NCI-H69 (cell line): ENCODE results near the gene SST.
A peak's percentile ranks its signal among the peaks of the same experiment; 100 is the strongest.
"Not testable (repeated sequence)": the region's sequence is repeated elsewhere in the genome, so short reads cannot be mapped to it uniquely, and the experiment has no call there.

Experiments
- DNase-seq: peaks from one replicate; lab custom pipeline; 2025; lab: John Stamatoyannopoulos, UW

The SST gene

GRCh38 chr3:187684444-187684843 is 14.2 kb upstream of the SST start:
- no peak for DNase-seq

DNA sequence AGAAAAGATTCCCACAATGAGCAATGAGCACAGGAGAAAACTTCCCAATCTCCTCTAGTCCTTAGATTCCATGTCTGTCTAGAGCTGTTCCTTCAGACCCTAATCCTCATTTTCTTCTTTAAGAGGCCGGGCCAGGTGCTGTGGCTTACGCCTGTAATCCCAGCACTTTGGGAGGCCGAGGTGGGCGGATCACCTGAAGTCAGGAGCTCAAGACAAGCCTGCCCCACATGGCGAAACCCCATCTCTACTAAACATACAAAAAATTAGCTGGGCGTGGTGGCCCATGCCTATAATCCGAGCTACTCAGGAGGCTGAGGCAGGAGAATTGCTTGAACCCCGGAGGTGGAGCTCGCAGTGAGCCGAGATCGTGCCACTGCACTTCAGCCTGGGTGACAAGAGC is 11.6 kb upstream of the SST start:
- not testable (repeated sequence) for DNase-seq

DNA sequence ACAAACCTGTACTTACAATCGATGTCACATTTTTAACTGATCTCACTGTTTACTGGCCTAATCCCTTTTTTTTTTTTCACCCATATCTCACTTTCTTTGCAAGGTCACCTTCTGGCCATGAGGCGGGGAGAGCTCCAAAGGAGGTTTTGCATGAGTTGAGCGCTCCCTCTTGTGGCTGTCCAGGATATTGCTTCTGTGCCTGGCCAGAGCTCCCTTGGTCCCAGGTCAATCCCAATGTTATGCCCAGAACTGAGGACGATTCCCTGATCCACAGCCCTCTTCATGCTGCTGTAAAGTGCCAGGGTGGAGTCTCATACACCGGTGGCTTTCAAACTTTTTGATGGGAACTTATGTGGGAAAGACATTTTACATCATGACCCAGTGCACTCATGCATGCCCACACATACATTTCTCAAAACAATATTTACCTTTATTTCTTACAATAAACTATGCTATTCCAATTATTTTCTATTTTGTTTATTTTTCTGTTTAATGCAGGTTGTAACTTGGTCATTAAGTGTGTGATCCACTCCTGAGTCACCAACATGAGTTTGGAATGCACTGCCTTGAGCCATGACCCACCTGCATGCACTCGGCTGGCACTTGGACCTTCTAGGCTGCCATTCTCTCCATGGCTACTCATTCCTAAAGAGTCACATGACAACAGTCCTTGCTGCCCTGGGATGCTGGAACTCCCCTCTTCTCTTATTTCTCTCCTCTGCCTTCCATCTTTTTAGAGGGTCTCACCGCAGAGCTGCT is 9.6 kb upstream of the SST start:
- peak; percentile 59 for DNase-seq

- DNase-seq = peak; percentile 33
Observed at GRCh38 chr3:187678726-187679268, 8.6 kb upstream of the SST start.

- no peak for DNase-seq
Observed at GRCh38 chr3:187677604-187678003, 7.4 kb upstream of the SST start.

DNA sequence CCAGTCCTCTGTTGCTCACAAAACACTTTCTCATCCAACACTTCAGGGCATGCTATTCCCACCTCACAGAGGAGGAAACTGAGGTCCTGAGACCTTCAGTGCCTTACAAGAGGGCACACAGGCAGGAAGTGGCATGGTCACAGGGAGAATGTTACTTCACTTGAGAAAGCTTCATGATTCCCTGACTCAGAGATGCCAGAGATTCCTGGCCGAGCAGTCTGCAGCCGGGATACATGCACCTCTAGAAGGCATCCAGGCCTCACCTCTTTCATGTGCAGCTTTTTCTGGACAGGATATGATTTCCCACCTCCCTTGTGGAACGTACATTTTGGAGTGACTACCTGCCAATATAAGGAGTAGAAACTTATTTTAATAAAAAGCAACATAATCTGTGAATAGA is 2.8 kb upstream of the SST start:
- DNase-seq = no peak

GRCh38 chr3:187667526-187667925 is 2.7 kb downstream of the SST start:
- DNase-seq = peak; percentile 64

- no peak for DNase-seq
Observed at GRCh38 chr3:187665764-187666402, 4.3 kb downstream of the SST start.

GRCh38 chr3:187665010-187665409 is 5.2 kb downstream of the SST start:
- no peak for DNase-seq

GRCh38 chr3:187662848-187663409 is 7.3 kb downstream of the SST start:
- no peak for DNase-seq

GRCh38 chr3:187661267-187661666 is 8.9 kb downstream of the SST start:
- no peak for DNase-seq

DNA sequence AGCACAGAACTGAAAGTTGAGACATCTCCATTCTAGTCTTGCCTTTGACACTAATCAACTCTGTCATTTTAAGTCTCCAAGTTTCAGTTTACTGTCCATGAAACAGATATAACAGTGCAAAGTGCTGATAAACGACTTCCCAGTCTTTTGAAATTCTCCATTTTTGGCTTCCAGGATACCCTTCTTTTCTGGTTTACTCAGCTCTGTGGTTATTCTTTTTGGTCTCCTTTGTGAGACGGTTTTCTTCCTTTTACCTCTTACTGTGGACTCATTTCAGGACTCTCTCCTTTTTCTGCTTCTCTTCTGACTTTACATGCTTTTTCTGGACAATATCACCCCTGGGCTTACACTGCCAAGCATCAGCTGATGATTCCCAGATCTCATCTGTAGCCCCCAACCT is 18.9 kb downstream of the SST start:
- DNase-seq = no peak

- DNase-seq = no peak
Observed at GRCh38 chr3:187648177-187648576, 22.0 kb downstream of the SST start.

DNA sequence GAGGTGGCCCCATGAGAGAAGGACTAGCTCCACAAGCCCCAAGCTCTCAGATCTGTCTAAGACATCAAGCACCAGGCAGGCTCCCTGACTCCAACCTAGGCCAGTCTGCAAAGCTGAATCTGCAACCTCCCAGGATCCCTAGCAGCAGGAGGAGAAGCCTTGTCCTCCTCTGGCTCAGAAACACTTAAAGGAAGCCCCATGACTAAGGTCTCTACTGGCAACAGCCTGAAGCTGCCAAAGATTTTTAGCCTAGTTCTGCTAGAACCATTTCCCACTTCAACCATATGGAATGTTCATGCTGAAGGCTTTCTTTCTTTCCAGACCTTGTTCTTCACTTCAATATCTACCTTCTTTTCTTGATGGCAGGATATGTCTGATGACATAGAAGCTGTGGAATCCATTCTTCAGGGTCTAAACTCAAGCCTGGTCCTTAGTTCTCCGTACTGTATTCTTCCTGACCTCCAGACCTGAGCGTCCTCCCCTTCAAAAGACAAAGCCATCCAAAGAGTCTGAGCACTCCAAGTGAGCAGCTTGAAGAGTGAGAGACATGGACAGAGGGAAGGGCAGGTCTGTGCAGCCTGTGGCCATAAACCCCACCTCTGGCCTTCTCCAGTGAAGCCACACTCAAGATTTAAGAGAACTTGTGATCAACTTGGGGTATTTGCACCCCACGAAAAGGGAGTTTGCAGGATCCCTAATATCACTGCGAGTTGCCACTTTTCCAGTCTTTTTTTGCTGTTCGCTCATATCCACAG is 23.1 kb downstream of the SST start:
- no peak for DNase-seq

- not testable (repeated sequence) for DNase-seq
Observed at GRCh38 chr3:187645379-187645778, 24.8 kb downstream of the SST start.

- no peak for DNase-seq
Observed at GRCh38 chr3:187642861-187643260, 27.3 kb downstream of the SST start.

DNA sequence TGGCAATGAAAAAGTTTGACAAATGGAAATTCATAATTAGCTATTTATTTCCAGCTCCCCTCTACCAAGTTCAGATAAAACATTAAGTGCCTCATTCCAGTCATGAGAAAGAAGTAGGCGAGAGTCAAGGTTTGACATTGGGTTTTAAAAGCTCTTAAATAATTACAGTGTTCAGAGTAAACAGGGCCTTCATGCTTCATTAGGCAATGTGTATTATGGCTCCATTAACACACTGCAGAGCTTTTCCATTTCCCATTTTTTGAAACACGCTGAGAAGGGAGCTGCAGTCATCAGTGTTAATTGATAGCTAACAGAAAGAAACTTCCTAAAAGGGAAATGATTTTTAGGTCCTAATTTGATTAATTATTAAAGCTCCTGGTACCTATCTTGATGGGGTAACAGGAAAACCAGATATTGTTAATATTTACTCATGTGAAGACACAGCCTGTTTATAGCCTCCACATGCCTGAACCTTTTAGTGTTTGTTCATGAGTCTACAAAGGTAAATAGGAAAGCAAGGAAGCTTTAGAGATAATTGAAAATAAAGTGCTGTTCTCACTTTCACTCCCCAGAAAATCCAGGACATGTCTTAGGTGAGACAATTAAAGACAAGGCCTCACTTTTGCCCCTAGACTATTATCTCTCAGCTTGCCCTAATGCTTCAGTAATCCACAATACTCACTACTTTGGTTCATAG is 28.7 kb downstream of the SST start:
- peak; percentile 12 for DNase-seq

DNA sequence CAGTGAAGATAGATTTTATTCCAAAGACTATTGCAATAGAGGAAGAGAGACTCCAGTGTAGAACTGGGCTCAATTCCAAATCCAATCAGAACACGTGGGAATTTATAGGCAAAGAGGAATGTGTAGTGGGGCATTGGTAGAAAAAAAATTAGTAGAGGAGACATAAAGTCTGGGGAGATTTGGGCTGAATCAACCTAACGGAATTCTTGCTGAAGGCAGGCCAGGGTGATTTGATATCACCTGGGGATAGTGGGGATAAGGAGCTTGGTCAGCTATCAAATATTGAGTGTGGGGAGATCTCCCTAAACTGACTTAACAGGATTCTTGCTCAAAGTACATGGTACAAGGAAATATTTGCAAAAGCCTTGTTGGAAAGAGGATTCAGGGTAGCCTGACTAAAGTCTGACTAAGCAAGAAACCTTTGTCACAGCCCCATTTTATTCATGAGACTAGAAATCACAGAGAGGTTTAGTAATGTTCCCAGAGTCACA is 29.6 kb downstream of the SST start:
- no peak for DNase-seq

- DNase-seq = no peak
Observed at GRCh38 chr3:187639927-187640568, 30.1 kb downstream of the SST start.

DNA sequence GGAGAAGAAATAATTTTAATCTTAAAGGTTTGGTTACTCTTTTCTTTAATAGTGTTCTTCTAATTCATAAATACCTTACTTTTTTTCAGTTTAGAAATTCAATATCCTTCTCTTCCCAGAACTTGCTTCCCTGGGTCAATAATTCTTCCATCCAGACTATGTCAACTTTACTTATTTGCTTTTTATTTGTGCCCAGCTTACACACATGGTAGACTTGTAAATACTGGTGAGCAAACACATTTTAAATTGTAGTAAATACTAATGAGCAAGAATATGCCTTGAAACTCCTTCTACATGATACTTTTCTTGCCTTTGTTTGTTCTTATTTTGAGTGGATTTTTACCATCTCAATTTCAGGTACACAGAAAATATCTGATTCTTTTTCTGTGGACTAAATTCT is 33.7 kb downstream of the SST start:
- no peak for DNase-seq

- DNase-seq = no peak
Observed at GRCh38 chr3:187630404-187630803, 39.8 kb downstream of the SST start.
